ENCODE data around the gene SSBP2.
"Not testable (repeated sequence)": the region's sequence is repeated elsewhere in the genome, so short reads cannot be mapped to it uniquely, and the experiment has no call there.

SSBP2 gene

DNA sequence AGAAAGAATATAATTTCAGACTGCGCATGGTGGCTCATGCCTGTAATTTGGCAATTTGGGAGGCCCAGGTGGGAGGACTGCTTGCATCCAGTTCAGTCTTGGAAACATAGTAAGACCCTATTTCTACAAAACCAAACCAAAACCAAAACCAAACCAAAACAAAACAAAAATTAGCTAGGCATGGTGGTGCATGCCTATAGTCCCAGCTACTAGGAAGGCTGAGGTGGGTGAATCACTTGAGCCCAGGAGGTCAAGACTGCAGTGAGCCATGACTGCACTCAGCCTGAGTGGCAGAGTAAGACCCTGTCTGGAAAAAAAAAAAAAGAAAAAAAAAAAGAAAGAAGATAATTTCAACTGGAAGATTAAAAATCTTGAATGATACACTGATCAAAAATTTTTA lies 220.0 kb downstream of the SSBP2 start:
- DNase-seq (ENCODE audit: low read depth, low spot score), result no peak

DNA sequence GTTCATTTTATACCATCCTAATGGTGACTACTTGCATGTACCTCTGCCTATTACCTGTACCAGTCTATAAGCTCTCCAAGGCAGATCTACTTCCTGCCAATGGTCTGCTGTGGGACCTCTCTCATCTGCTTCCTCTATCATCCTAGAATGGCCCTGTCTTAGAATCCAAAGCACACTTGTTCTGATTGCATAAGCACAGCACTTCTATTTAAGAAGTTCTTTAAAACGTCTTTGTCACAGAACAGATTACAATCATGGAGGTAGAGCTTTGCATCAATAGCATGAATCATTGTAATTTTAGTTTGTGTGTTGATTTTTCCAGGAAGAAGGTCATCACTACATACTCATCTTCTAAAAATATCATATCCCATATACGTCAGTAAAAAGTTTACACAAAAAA lies 225.2 kb downstream of the SSBP2 start:
- no peak for DNase-seq (ENCODE audit: low read depth, low spot score)

DNA sequence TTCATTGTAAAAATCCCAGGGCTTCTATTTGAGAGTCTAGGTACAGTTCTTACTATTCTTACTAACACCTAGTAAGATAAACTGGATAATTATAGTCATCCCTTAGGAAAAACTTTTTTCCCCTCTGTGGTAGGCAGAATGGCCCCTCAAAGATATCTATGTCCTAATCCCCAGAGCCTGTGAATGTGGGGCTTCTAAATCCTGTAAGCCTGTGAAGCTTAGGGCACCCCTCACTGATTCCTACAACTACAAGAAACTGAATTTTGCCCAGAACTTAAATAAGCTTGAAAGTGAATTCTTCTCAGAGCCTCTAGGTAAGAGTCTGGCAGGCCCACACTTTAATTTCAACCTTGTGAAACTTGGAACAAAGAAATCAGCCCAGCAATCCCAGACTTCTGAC lies 226.9 kb downstream of the SSBP2 start:
- DNase-seq (ENCODE audit: low read depth, low spot score), result no peak

- no peak for DNase-seq (ENCODE audit: low read depth, low spot score)
These were observed 228.3 kb downstream of the SSBP2 start for GRCh38 chr5:81522571-81522970.

DNA sequence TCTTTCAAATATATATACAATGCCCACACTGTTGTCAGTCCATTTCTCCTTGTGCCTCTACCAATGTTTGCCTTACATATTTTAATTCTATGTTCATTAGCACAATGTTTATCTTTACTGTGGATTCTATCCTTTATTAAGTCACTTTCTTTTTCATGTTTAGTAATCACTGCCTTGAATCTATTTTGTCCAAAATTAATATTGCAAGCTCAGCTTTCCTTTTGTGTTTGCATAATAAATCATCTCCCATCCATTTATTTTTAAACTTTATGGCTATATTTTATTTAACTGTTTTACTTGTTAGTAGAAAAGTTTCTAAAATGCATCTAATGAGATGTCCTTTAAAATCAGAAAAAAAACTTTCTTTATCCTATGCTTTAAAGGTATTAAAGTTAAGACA lies 230.1 kb downstream of the SSBP2 start:
- no peak for DNase-seq (ENCODE audit: low read depth, low spot score)

DNA sequence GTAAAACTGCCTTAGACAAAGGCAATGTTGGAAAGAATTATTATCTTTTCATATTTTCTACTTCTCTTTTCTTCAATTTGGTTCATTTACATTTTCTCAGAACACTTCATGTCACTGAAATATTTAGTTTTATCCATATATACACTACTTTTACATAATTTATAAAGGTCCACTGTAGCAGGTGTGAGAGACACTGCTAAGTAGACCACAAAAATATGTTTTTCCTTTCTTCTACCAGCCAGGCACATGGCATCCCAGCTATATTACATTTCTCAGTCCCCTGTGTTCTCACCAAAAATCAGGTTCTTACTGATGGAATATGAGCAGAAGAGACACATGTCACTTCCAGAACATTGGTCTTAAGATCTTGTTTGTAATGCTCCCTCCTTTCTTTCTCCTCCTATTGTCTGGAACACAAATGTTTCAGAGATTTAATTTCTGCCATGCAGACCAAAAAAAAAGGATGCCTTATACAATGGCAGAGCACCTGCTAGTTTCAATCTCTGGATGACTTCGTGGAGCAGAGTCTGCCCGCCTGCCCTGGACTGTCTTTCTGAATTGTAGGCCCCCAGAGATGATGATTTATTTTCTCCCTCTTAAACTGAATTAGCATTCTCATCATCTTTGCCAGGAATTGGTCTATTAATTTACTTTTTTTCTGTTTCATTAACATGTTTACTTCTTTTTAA lies 231.5 kb downstream of the SSBP2 start:
- no peak for DNase-seq (ENCODE audit: low read depth, low spot score)

DNA sequence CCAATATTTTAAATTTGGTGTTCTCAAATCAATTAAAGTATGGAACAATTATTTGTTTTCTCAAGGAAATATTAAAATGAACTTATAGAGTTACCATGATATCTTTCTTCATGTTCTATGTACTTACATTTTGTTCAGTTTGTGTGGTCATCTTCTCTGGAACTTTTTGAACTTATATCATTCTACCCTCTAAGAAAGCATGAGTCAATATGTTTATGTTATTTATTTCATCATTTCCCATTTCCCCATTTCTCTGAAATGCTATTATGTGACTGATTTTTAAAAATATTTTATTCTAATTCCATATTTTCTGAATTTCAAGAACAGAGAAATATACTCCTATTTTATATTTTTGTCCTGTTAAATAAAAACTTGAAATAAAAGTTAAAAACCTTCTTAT lies 233.4 kb downstream of the SSBP2 start:
- no peak for DNase-seq (ENCODE audit: low read depth, low spot score)

DNA sequence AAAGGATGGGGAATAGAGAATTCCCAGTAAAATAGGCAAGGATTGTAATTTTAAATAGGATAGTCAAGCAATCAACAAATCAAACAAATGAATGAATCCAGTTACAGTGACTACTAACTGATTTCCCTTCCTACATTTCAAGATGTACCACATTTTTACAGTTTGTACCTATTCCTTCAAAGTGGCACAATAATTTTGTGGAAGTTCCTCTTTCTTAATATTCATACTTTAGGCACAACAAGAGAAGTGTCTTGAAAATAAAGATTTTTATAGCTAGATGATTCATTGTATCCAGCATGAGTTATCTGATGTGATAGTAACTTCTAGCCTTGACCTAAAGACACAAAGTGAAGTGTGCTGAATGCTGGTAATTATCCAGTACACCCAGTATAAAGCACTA lies 234.8 kb downstream of the SSBP2 start:
- DNase-seq (ENCODE audit: low read depth, low spot score), result no peak

- DNase-seq (ENCODE audit: low read depth, low spot score), result no peak
These were observed 236.9 kb downstream of the SSBP2 start for GRCh38 chr5:81513982-81514381.

DNA sequence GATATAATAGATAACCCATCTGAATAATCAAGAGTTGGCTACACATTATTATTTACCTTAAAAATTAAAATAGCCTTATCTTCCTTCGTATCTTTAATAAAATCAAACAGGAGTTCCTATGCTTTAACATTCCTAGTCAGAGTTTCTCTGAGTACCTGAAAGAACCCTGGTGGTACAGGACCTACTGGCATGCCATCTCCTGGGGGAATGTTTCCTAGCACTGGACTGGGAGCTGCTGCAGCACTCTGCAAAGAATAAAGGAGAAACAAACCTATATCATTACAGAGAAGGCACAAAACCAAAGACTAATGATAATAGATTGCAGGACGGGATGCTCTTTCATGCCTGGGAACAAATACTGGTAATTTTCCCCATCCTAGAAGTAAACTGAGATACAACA lies 237.4 kb downstream of the SSBP2 start:
- DNase-seq (ENCODE audit: low read depth, low spot score), result no peak

- DNase-seq (ENCODE audit: low read depth, low spot score), result peak; percentile 9
These were observed 243.9 kb downstream of the SSBP2 start for GRCh38 chr5:81506900-81507588.

- no peak for DNase-seq (ENCODE audit: low read depth, low spot score)
These were observed 244.5 kb downstream of the SSBP2 start for GRCh38 chr5:81506378-81506777.

GRCh38 chr5:81505672-81506071 lies 245.2 kb downstream of the SSBP2 start:
- no peak for DNase-seq (ENCODE audit: low read depth, low spot score)

- DNase-seq (ENCODE audit: low read depth, low spot score), result not testable (repeated sequence)
These were observed 247.3 kb downstream of the SSBP2 start for GRCh38 chr5:81503602-81504001.

GRCh38 chr5:81495286-81495685 lies 255.6 kb downstream of the SSBP2 start:
- no peak for DNase-seq (ENCODE audit: low read depth, low spot score)

- no peak for DNase-seq (ENCODE audit: low read depth, low spot score)
These were observed 262.0 kb downstream of the SSBP2 start for GRCh38 chr5:81488862-81489261.

DNA sequence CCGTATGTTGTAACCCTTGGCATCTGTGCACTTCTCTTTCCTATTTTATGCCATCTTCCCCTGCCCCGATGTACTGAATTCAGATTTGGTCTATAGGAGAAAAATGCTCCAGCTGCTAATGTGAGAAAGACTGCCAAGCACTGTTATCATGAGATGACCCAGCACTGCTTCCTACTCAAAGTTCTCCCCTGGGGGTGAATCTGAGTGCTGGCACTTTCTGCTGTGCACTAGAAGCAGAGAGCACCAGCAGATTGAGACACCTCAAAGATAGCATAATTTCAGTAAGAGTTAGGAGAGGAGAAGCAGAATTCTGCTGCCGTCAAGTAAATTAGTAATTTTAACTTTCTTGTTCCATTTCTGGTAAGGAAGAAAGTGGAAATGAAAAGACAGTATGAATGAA lies 264.2 kb downstream of the SSBP2 start:
- no peak for DNase-seq (ENCODE audit: low read depth, low spot score)

DNA sequence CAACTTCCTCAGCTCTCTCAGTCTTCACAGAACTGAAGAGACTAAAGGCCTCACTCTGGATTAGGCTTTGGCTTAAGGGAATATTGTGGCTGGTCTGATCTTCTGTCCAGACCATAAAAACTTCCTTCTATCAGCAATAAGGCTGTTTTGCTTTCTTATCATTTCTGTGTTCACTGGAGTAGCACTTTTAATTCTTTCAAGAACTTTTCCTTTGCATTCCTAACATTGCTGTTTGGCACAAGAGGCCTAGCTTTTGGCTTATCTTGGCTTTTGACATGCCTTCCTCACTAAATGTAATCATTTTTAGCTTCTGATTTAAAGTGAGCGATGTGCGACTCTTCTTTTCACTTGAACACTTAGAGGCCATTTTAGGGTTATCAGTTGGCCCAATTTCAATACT lies 268.3 kb downstream of the SSBP2 start:
- no peak for DNase-seq (ENCODE audit: low read depth, low spot score)

GRCh38 chr5:81473395-81473794 lies 277.5 kb downstream of the SSBP2 start:
- DNase-seq (ENCODE audit: low read depth, low spot score), result not testable (repeated sequence)

DNA sequence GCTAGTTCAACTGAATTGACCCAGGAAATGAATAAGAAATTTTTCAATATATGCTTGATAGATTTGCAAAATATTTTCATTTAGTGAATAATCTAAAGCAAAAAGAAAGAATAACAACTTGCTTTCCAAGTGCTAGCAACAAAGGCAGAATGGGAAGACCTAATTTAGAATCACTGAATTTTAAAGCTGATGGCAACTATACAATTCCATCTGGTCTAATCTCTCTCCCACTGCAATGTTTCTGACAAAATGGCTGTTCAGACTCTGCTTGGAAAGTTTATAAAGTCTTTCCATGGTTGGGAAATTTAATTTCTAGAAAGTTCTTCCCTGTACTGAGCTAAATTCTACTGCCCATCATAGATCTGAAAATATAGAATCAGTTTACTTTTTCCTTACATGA lies 281.2 kb downstream of the SSBP2 start:
- DNase-seq (ENCODE audit: low read depth, low spot score), result no peak

GRCh38 chr5:81450940-81451339 lies 300.0 kb downstream of the SSBP2 start:
- DNase-seq (ENCODE audit: low read depth, low spot score), result no peak

GRCh38 chr5:81435023-81435422 lies 315.9 kb downstream of the SSBP2 start:
- no peak for DNase-seq (ENCODE audit: low read depth, low spot score)

DNA sequence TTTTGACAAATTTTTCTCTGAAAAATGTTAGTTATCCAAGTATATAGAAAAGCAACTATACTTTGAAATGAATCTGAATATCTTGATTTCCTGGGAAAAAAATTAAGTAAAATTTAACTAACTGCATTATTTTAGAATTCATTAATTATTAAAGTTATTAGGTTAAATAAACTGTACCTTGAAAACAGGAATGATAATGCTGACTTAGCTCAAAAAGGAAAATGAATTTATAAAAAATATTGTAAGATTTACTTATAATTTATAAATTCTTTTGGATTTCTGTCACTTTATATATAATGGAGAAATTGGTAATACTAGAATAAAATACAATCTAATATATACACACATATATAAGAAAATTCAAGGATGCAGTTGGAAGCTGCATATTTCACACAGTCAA lies 320.9 kb downstream of the SSBP2 start:
- no peak for DNase-seq (ENCODE audit: low read depth, low spot score)

DNA sequence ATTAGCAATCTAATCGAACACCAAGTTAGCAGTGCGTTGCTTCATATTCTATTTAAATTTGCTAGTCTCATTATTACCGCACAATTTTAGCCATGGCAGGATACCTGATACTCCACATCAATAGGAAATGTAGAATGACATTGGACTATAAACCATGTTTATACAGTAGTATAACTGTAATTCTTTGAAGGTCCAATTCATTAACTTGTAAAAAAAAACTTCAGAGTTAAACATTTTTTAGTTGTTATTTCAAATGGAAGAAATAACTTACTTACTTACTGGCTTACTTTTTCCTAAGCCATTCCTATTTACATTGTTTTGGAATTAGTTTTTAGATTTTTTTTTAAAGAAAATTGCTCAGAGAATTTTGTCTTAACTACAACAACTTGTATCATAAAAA lies 321.5 kb downstream of the SSBP2 start:
- no peak for DNase-seq (ENCODE audit: low read depth, low spot score)
